Ishikawa (cell line): ENCODE data around the gene RBKS.

Experiments used
- CREB1 ChIP-seq: IDR thresholded peaks from 2 replicates; pipeline ENCODE4 v1.6.1; 2012; ENCODE audit warnings: low read depth
- EGR1 ChIP-seq: IDR thresholded peaks from 2 replicates; pipeline ENCODE4 v1.6.1; 2012
- EP300 ChIP-seq: IDR thresholded peaks from 2 replicates; pipeline ENCODE4 v1.6.1; 2012; ENCODE audit warnings: borderline replicate concordance
- FOXM1 ChIP-seq: IDR thresholded peaks from 2 replicates; pipeline ENCODE4 v1.6.1; 2012; ENCODE audit warnings: low read depth, borderline replicate concordance
- MAX ChIP-seq: IDR thresholded peaks from 2 replicates; pipeline ENCODE4 v1.6.1; 2012
- RAD21 ChIP-seq: IDR thresholded peaks from 2 replicates; pipeline ENCODE4 v1.6.1; 2012; ENCODE audit warnings: low read depth
- REST ChIP-seq: IDR thresholded peaks from 2 replicates; pipeline ENCODE4 v1.6.1; 2012; ENCODE audit warnings: low read depth, mild to moderate bottlenecking
- TAF1 ChIP-seq: IDR thresholded peaks from 2 replicates; pipeline ENCODE4 v1.6.1; 2012; ENCODE audit warnings: low read depth, mild to moderate bottlenecking
- TCF12 ChIP-seq: IDR thresholded peaks from 2 replicates; pipeline ENCODE4 v1.6.1; 2012; ENCODE audit warnings: low read depth
- USF1 ChIP-seq: IDR thresholded peaks from 2 replicates; pipeline ENCODE4 v1.6.1; 2012
- YY1 ChIP-seq: IDR thresholded peaks from 2 replicates; pipeline ENCODE4 v1.6.1; 2012; ENCODE audit warnings: low read depth
- ZBTB7A ChIP-seq: IDR thresholded peaks from 2 replicates; pipeline ENCODE4 v1.6.1; 2012; ENCODE audit warnings: low read depth

GRCh38 chr2:27776696-27777095 lies 113.5 kb downstream of the RBKS start:
- TF ChIP-seq RAD21 (no peak), TCF12 (no peak), TAF1 (no peak), EP300 (no peak), FOXM1 (no peak), YY1 (no peak), EGR1 (no peak), ZBTB7A (no peak), REST (no peak), USF1 (no peak), MAX (no peak), CREB1 (no peak)
